ENCODE data around the gene BMP10. TPM values are rescaled to one million over a fixed set of nuclear protein-coding genes. Genes with fewer than 3 reads are reported as not detected.

The BMP10 gene
- total RNA-seq, 2 donors from 2014 or later, result not detected

GRCh38 chr2:68878071-68878711 is 7.0 kb upstream of the BMP10 start:
- no peaks in the 10 kb centered on the region for H3K4me1 ChIP-seq (ENCODE audit: control insufficient read depth in 1 of 2, low read depth in 2 of 2)
- no peak for ATAC-seq (ENCODE audit: insufficient number of reproducible peaks, low FRiP score, low read depth)
- H3K9me3 ChIP-seq, result no peaks in the 10 kb centered on the region
- no peaks in the 10 kb centered on the region for H3K27me3 ChIP-seq (replicated peaks; ENCODE audit: insufficient read depth)
- no peak for TF ChIP-seq CTCF (IDR thresholded peaks at IDR 0.05)
- no peak overlapping the region for H3K27ac ChIP-seq
- no peak for DNase-seq (ENCODE audit: low spot score)
- H3K36me3 ChIP-seq, result no peaks in the 10 kb centered on the region
- H3K4me3 ChIP-seq, result no peak overlapping the region

GRCh38 chr2:68877079-68877772 is 6.0 kb upstream of the BMP10 start:
- Histone ChIP-seq H3K9me3 (no peaks in the 10 kb centered on the region), H3K4me1 (ENCODE audit: control insufficient read depth in 1 of 2, low read depth in 2 of 2) (no peaks in the 10 kb centered on the region), H3K4me3 (no peak overlapping the region), H3K36me3 (no peaks in the 10 kb centered on the region), H3K27ac (no peak overlapping the region), H3K27me3 (replicated peaks; ENCODE audit: insufficient read depth) (no peaks in the 10 kb centered on the region)
- ATAC-seq (ENCODE audit: insufficient number of reproducible peaks, low FRiP score, low read depth), result no peak
- TF ChIP-seq CTCF (IDR thresholded peaks at IDR 0.05), result no peak
- no peak for DNase-seq (ENCODE audit: low spot score)

GRCh38 chr2:68870215-68870614 is 982 bp downstream of the BMP10 start:
- H3K9me3 ChIP-seq, result no peaks in the 10 kb centered on the region
- no peak for DNase-seq (ENCODE audit: low spot score)

GRCh38 chr2:68865108-68865507 is 6.1 kb downstream of the BMP10 start:
- Histone ChIP-seq H3K36me3 (no peaks in the 10 kb centered on the region), H3K27ac (no peak overlapping the region), H3K9me3 (no peaks in the 10 kb centered on the region), H3K4me1 (ENCODE audit: control insufficient read depth in 1 of 2, low read depth in 2 of 2) (no peaks in the 10 kb centered on the region), H3K27me3 (replicated peaks; ENCODE audit: insufficient read depth) (no peaks in the 10 kb centered on the region), H3K4me3 (no peak overlapping the region)
- TF ChIP-seq CTCF (IDR thresholded peaks at IDR 0.05), result no peak
- ATAC-seq (ENCODE audit: insufficient number of reproducible peaks, low FRiP score, low read depth) (no peak), DNase-seq (ENCODE audit: low spot score) (no peak)

More at GRCh38 chr2:68870215-68870614, 982 bp downstream of the BMP10 start:
- H3K4me1 ChIP-seq (ENCODE audit: control insufficient read depth in 1 of 2, low read depth in 2 of 2), result no peaks in the 10 kb centered on the region
- H3K36me3 ChIP-seq, result no peaks in the 10 kb centered on the region
- TF ChIP-seq CTCF (IDR thresholded peaks at IDR 0.05), result no peak
- H3K27me3 ChIP-seq (replicated peaks; ENCODE audit: insufficient read depth), result no peaks in the 10 kb centered on the region
- no peak overlapping the region for H3K4me3 ChIP-seq
- no peak overlapping the region for H3K27ac ChIP-seq
- no peak for ATAC-seq (ENCODE audit: insufficient number of reproducible peaks, low FRiP score, low read depth)

GRCh38 chr2:68863996-68864395 is 7.2 kb downstream of the BMP10 start:
- no peaks in the 10 kb centered on the region for H3K4me1 ChIP-seq (ENCODE audit: control insufficient read depth in 1 of 2, low read depth in 2 of 2)
- no peaks in the 10 kb centered on the region for H3K27me3 ChIP-seq (replicated peaks; ENCODE audit: insufficient read depth)
- TF ChIP-seq CTCF (IDR thresholded peaks at IDR 0.05), result no peak
- no peaks in the 10 kb centered on the region for H3K36me3 ChIP-seq
- no peak for DNase-seq (ENCODE audit: low spot score)
- no peaks in the 10 kb centered on the region for H3K9me3 ChIP-seq
- no peak for ATAC-seq (ENCODE audit: insufficient number of reproducible peaks, low FRiP score, low read depth)
- no peak overlapping the region for H3K4me3 ChIP-seq
- H3K27ac ChIP-seq, result no peak overlapping the region
